Suprapubic skin (tissue), 4 donors: ENCODE data around the gene MAOA.

Experiments used
- CTCF ChIP-seq, 2 donors: fragments of 200-600 bp in 1 of 2; fragments of 450-650 bp in 1 of 2; sonication (generic) in 1 of 2; IDR thresholded peaks; one replicate each; pipeline ENCODE4 v1.5.1; 2016 to 2019; ENCODE audit warnings: antibody characterized with exemption in 2 of 2, mild to moderate bottlenecking in 1 of 2, moderate library complexity in 1 of 2
- POLR2A ChIP-seq, 2 donors: fragments of 450-650 bp; IDR thresholded peaks; one replicate each; pipeline ENCODE4 v1.6.1; 2017; ENCODE audit warnings: antibody characterized with exemption in 2 of 2, mild to moderate bottlenecking in 2 of 2, moderate library complexity in 2 of 2
- POLR2AphosphoS5 ChIP-seq, 3 donors: sonication (generic); formaldehyde crosslinking; IDR thresholded peaks; one replicate each; pipeline ENCODE4 v1.6.1; 2017; ENCODE audit warnings: antibody characterized with exemption in 3 of 3

GRCh38 chrX:43661521-43662240 lies 5.6 kb downstream of the MAOA start:
- no peak for TF ChIP-seq POLR2AphosphoS5 (IDR thresholded peaks at IDR 0.05)
- no peak for TF ChIP-seq POLR2A (IDR thresholded peaks at IDR 0.05)
- no peak for TF ChIP-seq CTCF (IDR thresholded peaks at IDR 0.05)
